Measurements from ENCODE around the gene TBX19.

GRCh38 chr1:168256164-168256563, 24.5 kb upstream of the TBX19 start:
- TF ChIP-seq CTCF (IDR thresholded peaks at IDR 0.05; ENCODE audit: insufficient read depth, low read depth, low read length) (no peak), EZH2 (IDR thresholded peaks at IDR 0.05; ENCODE audit: insufficient read depth, low read length) (no peak)
